ENCODE data around the gene BCAS3.

DNA sequence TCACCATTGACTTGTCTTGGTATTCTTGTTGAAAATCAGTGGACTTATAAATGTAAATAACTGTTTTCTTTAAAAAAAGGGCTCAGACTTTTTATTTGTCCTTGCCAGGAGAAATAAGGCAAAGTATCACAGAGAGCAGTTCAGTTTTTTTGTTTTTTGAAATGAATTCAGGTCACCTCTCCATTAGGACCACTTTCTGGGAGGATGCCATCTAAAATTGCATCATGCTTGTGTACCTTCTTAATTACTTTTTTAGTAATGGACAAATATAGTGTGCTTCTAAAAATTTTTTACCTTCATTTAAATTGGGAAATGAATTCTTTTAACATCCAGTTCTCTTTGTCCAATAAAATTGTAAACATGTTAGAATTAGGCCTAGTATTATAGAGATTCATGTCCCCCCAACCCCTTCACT is 210.0 kb downstream of the BCAS3 start:
- TF ChIP-seq, protein P1, sequence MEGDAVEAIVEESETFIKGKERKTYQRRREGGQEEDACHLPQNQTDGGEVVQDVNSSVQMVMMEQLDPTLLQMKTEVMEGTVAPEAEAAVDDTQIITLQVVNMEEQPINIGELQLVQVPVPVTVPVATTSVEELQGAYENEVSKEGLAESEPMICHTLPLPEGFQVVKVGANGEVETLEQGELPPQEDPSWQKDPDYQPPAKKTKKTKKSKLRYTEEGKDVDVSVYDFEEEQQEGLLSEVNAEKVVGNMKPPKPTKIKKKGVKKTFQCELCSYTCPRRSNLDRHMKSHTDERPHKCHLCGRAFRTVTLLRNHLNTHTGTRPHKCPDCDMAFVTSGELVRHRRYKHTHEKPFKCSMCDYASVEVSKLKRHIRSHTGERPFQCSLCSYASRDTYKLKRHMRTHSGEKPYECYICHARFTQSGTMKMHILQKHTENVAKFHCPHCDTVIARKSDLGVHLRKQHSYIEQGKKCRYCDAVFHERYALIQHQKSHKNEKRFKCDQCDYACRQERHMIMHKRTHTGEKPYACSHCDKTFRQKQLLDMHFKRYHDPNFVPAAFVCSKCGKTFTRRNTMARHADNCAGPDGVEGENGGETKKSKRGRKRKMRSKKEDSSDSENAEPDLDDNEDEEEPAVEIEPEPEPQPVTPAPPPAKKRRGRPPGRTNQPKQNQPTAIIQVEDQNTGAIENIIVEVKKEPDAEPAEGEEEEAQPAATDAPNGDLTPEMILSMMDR (IDR thresholded peaks at IDR 0.05; ENCODE audit: low read length), result no peak
- TF ChIP-seq EZH2 (IDR thresholded peaks at IDR 0.05; ENCODE audit: borderline replicate concordance, low read length), result no peak

Data from OCI-LY1 (cell line).